DMS153 treated with DMSO at 0.1 percent for 48 hours (cell line): ENCODE data around the gene FMNL1.
"Not testable (repeated sequence)": the region's sequence is repeated elsewhere in the genome, so short reads cannot be mapped to it uniquely, and the experiment has no call there.

Experiments used
- DNase-seq: peaks from one replicate; lab custom pipeline; 2025; ENCODE audit not compliant: unreplicated experiment; lab: John Stamatoyannopoulos, UW

The FMNL1 gene

DNA sequence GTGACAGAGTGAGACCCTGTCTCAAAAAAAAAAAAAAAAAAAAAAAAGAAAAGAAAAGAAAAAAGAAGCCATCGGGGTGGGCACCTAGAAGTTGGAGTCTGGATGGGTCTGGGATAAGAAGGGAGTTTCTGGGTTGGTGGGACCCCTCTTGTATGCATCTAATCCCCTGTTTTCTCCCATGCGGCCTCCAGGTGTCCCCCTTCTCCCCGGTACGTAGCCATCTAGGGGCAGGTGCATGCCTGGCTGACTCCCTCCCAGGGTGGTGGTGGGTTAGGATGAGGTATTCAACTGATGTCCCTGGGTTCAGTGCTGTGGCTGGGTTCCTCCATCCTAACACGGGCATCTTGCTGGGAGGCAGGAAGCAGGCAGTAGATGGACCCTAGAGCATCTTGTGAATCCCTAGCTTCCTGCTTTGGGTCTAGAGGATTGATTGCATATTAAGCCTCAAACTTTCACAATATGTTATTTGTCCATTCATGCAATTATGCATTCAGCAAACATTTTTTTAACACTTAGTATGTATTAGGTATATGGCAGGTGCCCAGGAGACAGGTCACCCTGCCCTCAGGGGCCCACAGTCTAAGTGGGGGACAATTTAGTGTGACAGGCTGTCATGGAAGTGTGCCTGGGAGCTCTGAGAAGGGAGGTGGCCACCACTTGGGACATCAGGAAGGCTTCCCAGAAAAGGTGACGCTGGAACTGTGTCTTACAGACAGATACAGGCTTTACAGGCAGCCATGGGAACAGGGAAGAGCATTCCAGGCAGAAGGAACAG lies 13.1 kb downstream of the FMNL1 start:
- no peak for DNase-seq

- DNase-seq: peak; percentile 23
Measured at GRCh38 chr17:45235416-45236281, 14.0 kb downstream of the FMNL1 start.

- DNase-seq: no peak
Measured at GRCh38 chr17:45236282-45236606, 14.6 kb downstream of the FMNL1 start.

GRCh38 chr17:45237686-45238085 lies 16.0 kb downstream of the FMNL1 start:
- DNase-seq: no peak

- no peak for DNase-seq
Measured at GRCh38 chr17:45238155-45238774, 16.6 kb downstream of the FMNL1 start.

- DNase-seq: no peak
Measured at GRCh38 chr17:45240905-45241327, 19.2 kb downstream of the FMNL1 start.

GRCh38 chr17:45241328-45242028 lies 19.8 kb downstream of the FMNL1 start:
- DNase-seq: peak; percentile 55

GRCh38 chr17:45242029-45242414 lies 20.3 kb downstream of the FMNL1 start:
- no peak for DNase-seq

GRCh38 chr17:45243750-45244149 lies 22.1 kb downstream of the FMNL1 start:
- no peak for DNase-seq

- no peak for DNase-seq
Measured at GRCh38 chr17:45244725-45245656, 23.3 kb downstream of the FMNL1 start.

GRCh38 chr17:45246338-45246737 lies 24.7 kb downstream of the FMNL1 start:
- DNase-seq: no peak

GRCh38 chr17:45246861-45247428 lies 25.3 kb downstream of the FMNL1 start:
- no peak for DNase-seq

- DNase-seq: peak; percentile 98
Measured at GRCh38 chr17:45247429-45248131, 25.9 kb downstream of the FMNL1 start.

DNA sequence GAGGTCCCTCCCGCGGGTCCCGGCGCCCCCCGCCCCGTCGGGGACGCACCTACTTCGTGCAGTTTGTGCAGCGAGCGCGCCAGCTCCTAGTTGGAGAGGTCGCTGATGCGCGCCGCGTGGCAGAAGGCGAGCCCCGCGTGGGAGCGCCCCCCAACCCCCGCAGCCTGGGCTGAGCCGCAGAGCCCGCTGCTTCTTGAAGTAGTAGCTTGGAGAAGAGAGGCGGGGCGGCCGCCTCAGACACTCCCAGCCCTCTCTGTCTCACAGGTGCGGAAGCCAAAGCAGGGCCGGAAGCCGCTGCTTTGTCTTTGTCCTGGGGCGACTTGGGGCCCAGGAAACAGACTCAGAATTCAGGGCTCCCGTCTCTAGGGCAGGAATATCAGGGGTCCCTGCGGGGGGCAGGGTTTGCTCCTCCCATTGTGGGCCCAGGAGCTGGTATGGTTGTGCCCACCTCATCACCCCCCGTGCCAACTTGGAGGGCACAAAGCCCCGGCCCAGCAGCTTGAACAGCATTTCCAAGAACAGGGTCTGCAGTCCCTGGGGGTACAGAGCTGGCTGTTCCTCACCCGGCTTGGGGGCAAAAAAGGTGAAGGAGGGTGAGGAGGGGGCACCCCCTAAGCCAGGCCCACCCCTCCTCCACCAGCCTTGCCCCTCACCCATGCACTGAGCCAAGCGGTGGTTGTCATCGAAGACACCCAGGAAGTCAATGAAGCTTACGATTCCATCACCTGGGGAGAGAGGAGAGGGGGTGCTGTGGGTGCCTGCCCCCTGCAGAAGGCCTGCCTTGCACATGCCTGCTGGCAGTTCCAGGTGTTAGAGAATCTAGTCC lies 26.7 kb downstream of the FMNL1 start:
- DNase-seq: peak; percentile 10

DNA sequence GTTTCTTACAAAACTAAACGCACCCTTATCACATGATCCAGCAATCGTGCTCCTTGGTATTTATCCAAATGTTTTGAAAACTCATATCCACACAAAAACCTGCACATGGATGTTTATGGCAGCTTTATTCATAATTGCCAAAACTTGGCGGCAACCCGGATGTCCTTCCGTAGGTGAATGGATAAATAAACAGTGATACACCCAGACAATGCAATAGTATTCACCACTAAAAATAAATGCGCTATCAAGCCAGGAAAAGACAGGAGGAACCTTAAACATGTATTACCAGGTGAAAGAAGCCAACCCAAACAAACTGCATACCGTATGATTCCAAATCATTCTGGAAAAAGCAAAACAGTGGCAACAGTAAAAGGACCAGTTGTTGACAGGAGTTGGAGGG lies 30.2 kb downstream of the FMNL1 start:
- peak; percentile 29 for DNase-seq

GRCh38 chr17:45253237-45253636 lies 31.6 kb downstream of the FMNL1 start:
- DNase-seq: not testable (repeated sequence)

DNA sequence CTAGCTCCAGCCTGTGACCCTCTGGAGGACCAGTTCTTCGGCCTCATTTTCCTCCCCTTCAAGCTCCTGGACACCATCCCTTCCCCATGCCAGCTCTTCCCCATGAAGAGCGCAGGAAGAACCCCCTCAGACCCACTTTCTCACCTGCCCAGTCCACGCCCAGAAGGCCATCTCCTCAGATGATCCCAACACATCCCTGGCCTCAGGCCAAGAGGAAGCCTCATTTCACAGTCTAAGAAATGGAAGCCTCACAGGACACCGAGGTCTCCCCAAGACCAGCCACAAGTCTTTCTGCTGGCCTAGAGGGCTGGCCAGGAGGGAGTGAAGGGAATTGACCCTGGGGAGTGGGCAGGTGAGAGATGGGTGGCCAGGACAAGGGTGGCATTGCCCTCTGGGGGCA lies 32.2 kb downstream of the FMNL1 start:
- no peak for DNase-seq

DNA sequence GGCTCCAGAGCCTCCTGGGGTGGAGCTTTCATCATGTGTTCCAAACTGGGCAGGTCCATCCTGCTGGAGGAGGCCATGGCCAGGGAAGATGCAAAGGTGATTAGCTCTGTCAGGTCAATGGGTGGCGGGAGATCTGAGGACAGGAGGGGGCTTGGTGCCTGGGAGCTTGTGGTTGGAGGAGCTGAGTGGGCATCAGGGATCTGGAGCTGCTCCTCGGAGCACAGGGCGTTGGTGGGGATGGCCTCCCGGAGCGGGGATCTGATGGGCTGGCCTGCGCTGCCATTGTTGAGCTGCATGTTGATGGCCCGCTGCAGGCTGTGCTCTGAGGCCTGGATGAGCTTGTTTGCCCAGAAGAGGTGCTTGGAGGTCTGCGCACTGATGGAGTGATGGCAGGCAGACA lies 33.7 kb downstream of the FMNL1 start:
- DNase-seq: no peak
